ENCODE results near the gene IL24.

IL24 gene

DNA sequence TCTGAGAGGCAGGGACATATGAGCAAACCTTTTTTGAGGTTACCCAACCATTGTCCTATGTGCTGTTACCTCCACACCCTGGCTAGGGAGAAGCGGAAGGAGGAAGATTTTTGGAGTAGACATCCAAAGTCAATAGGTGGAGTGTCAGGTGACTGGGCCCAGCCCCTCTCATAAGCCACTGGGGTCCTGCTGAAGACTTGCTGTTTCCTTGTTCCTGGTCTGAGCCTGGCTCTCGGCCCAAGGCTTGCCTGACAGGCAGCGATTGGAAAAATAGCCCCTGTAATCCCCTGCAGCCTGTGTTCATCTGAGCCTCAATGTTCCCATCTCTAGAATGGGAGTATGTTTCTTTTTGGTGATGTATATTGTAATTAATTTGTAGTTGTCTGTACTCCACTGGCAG, 55.9 kb downstream of the IL24 start:
- DNase-seq (ENCODE audit: low spot score), result no peak

DNA sequence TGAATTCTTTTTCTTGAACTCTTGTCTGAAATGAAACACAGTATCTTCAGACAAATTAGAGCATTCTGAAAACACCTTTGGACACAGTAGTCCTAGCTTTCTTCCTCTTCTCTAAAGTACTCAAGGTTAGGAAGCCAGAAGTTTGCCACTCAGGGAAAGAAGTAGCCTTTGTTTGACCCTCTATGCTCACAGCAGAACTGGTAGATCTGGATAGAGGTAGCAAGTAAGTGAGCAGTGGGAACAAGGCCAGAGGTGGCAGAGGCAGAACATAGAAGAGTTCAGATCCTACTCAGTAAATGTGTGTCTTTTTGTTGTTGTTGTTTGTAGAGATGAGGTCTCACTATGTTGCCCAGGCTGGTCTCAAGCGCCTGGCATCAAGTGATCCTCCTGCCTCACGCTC, 56.4 kb downstream of the IL24 start:
- DNase-seq (ENCODE audit: low spot score), result no peak
